ENCODE data around the gene ALX4.

Gene ALX4

GRCh38 chr11:44309478-44310205 is at the start of gene ALX4:
Gene ALX4 (minus strand): TSS chr11:44310139. CDS start chr11:44310062, 77 bp downstream.
- no peak for DNase-seq

- no peak for DNase-seq
Measured at GRCh38 chr11:44359162-44359561, 49.2 kb upstream of the ALX4 start.

- no peak for DNase-seq
Measured at GRCh38 chr11:44358713-44359112, 48.8 kb upstream of the ALX4 start.

- DNase-seq, result no peak
Measured at GRCh38 chr11:44357711-44358110, 47.8 kb upstream of the ALX4 start.

- no peak for DNase-seq
Measured at GRCh38 chr11:44356351-44356750, 46.4 kb upstream of the ALX4 start.

- DNase-seq, result no peak
Measured at GRCh38 chr11:44351898-44352498, 42.1 kb upstream of the ALX4 start.

GRCh38 chr11:44351006-44351660 is 41.2 kb upstream of the ALX4 start:
- no peak for DNase-seq

- no peak for DNase-seq
Measured at GRCh38 chr11:44349328-44349727, 39.4 kb upstream of the ALX4 start.

- no peak for DNase-seq
Measured at GRCh38 chr11:44348721-44349120, 38.8 kb upstream of the ALX4 start.

GRCh38 chr11:44348114-44348513 is 38.2 kb upstream of the ALX4 start:
- DNase-seq, result no peak

- no peak for DNase-seq
Measured at GRCh38 chr11:44347538-44347937, 37.6 kb upstream of the ALX4 start.

GRCh38 chr11:44346983-44347382 is 37.0 kb upstream of the ALX4 start:
- DNase-seq, result no peak

GRCh38 chr11:44345781-44346180 is 35.8 kb upstream of the ALX4 start:
- DNase-seq, result no peak

GRCh38 chr11:44344921-44345320 is 35.0 kb upstream of the ALX4 start:
- DNase-seq, result no peak

GRCh38 chr11:44344423-44344820 is 34.5 kb upstream of the ALX4 start:
- DNase-seq, result no peak

- no peak for DNase-seq
Measured at GRCh38 chr11:44343778-44344422, 34.0 kb upstream of the ALX4 start.

- DNase-seq, result no peak
Measured at GRCh38 chr11:44342616-44343015, 32.7 kb upstream of the ALX4 start.

GRCh38 chr11:44340656-44341055 is 30.7 kb upstream of the ALX4 start:
- no peak for DNase-seq

GRCh38 chr11:44339530-44339883 is 29.6 kb upstream of the ALX4 start:
- no peak for DNase-seq

GRCh38 chr11:44338698-44339529 is 29.0 kb upstream of the ALX4 start:
- no peak for DNase-seq

GRCh38 chr11:44338026-44338425 is 28.1 kb upstream of the ALX4 start:
- no peak for DNase-seq

GRCh38 chr11:44335919-44336318 is 26.0 kb upstream of the ALX4 start:
- no peak for DNase-seq
